Activated T-cell treated with anti-CD3 and anti-CD28 coated beads, Interleukin-2, amount 50 U/mL, for 1 hour (primary cell): ENCODE results near the gene CYP4F12.

Experiments
- DNase-seq: peaks from one replicate; pipeline ENCODE4 v3.0.0-alpha.2; 2020

Gene CYP4F12

GRCh38 chr19:15717809-15718208 lies 44.9 kb downstream of the CYP4F12 start:
- DNase-seq = no peak

DNA sequence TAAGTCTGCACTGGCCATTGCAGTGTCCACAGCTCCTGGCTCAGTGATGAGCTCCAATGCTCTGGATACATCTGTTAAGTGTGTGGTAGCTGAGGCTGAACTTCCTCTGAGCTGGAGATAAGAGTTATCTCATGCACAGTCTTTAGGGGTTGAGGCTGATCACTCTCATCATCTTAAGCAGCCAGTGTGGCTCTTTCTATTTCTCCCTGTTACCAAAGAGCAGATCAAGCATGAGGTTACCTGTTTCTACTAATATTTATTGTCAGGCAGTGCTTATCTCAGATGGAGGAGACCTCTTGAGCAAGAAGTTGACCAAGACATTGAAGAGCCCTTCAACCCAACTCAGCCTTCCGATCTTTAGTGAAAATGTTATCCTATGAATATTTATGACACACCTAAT lies 48.4 kb downstream of the CYP4F12 start:
- no peak for DNase-seq

DNA sequence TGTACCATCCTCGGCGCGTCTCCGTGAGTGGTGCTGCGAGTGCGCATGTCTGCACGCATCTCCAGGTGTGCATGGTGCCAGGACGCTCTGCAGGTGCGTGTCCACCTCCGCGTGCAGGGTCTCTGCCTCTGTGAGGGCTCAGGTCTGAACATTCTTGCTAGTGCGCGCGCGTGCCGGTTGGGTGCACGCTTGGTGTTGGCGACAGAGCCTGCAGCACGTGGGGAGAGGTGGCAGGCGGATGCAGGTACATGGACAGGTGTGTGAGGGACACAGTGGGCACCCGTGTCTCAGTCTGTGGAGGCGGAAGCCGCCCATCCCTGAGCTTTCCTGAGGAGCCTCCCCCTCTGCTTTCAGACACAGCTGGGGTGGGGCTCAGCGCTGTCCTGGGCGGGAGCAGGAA lies 50.1 kb downstream of the CYP4F12 start:
- no peak for DNase-seq

GRCh38 chr19:15727724-15728123 lies 54.8 kb downstream of the CYP4F12 start, which contains the start of gene OR10H2:
TSS of gene OR10H2 (plus strand) at chr19:15728024. CDS start at chr19:15728044, 20 bp downstream.
- no peak for DNase-seq

- no peak for DNase-seq
Measured at GRCh38 chr19:15730538-15730937, 57.7 kb downstream of the CYP4F12 start.

GRCh38 chr19:15732388-15732787 lies 59.5 kb downstream of the CYP4F12 start:
- no peak for DNase-seq

- DNase-seq = no peak
Measured at GRCh38 chr19:15733895-15734294, 61.0 kb downstream of the CYP4F12 start.

- no peak for DNase-seq
Measured at GRCh38 chr19:15737722-15738121, 64.8 kb downstream of the CYP4F12 start, which contains the start of gene OR10H3. TSS of gene OR10H3 (plus strand) at chr19:15737985. CDS start at chr19:15741393, 3,408 bp downstream.

GRCh38 chr19:15740785-15741184 lies 67.9 kb downstream of the CYP4F12 start:
- DNase-seq = no peak
